ENCODE measurements around the gene NOTUM.

NOTUM gene

GRCh38 chr17:81908793-81909192, 52.2 kb downstream of the NOTUM start:
- DNase-seq = no peak

- no peak for DNase-seq
Measured at GRCh38 chr17:81907219-81908145, 53.5 kb downstream of the NOTUM start.

GRCh38 chr17:81906476-81907218, 54.3 kb downstream of the NOTUM start:
- no peak for DNase-seq

GRCh38 chr17:81905993-81906392, 55.0 kb downstream of the NOTUM start:
- DNase-seq = no peak

- DNase-seq = no peak
Measured at GRCh38 chr17:81905424-81905875, 55.5 kb downstream of the NOTUM start.

GRCh38 chr17:81904600-81905423, 56.2 kb downstream of the NOTUM start:
- no peak for DNase-seq

- no peak for DNase-seq
Measured at GRCh38 chr17:81903896-81904599, 56.9 kb downstream of the NOTUM start.

- DNase-seq = no peak
Measured at GRCh38 chr17:81903415-81903831, 57.6 kb downstream of the NOTUM start.

- DNase-seq = no peak
Measured at GRCh38 chr17:81902653-81903414, 58.2 kb downstream of the NOTUM start.

Data from activated CD4-positive, alpha-beta T cell treated with anti-CD3 and anti-CD28 coated beads, Interleukin-2, amount 50 U/mL, for 16 hours (primary cell).